Measurements from ENCODE around the gene KSR1. TPM values are rescaled to one million over a fixed set of nuclear protein-coding genes. Genes with fewer than 3 reads are reported as not detected.

Gene KSR1
- total RNA-seq, 8 experiments from 2014 or later, result 11.2 to 34.1 (median 17.6) TPM

- in situ Hi-C loops (cut with MboI; ENCODE audit: low pct_unique_long_range_greater_than_20kb in 2 of 9, low sequenced_read_pairs in 9 of 9, unreplicated experiment in 9 of 9), result loop anchor here in 5 of 9 experiments (25.0 kb wide), 4 partner anchors 93 to 232 kb away; no protein-coding TSS in a partner anchor
- Histone ChIP-seq H3K27ac (no peak overlapping the region), H3K4me1 (replicated peaks in 1 of 2) (peaks cover 0 to 13% of the 10 kb centered on the region in 2 donors), H3K4me3 (no peak overlapping the region)
- ATAC-seq (replicated peaks in 6 of 8), result no peak
- 55 to 100% (median 84%) methylated on average over 1 to 7 of the region's 7 CpGs; no CpG with 5 or more reads in 1 of the 10 experiments for WGBS, 10 experiments
These were observed 13.0 kb downstream of the KSR1 start for GRCh38 chr17:27469256-27469655.

GRCh38 chr17:27471321-27472269 lies 15.3 kb downstream of the KSR1 start:
- in situ Hi-C loops (cut with MboI; ENCODE audit: low pct_unique_long_range_greater_than_20kb in 2 of 9, low sequenced_read_pairs in 9 of 9, unreplicated experiment in 9 of 9), result loop anchor here in 5 of 9 experiments (25.0 kb wide), 4 partner anchors 91 to 234 kb away; no protein-coding TSS in a partner anchor
- Histone ChIP-seq H3K4me1 (replicated peaks in 1 of 2) (peaks cover 3 to 15% of the 10 kb centered on the region in 2 donors), H3K4me3 (no peak overlapping the region), H3K27ac (no peak overlapping the region)
- peak in 6 of 8 experiments; percentile 61 to 90 (median 80) for ATAC-seq (replicated peaks in 6 of 8)
- WGBS, 10 experiments, result 67 to 100% (median 94%) methylated on average over 1 to 7 of the region's 14 CpGs; no CpG with 5 or more reads in 5 of the 10 experiments

GRCh38 chr17:27473190-27473747 lies 17.0 kb downstream of the KSR1 start:
- in situ Hi-C loops (cut with MboI; ENCODE audit: low pct_unique_long_range_greater_than_20kb in 2 of 9, low sequenced_read_pairs in 9 of 9, unreplicated experiment in 9 of 9), result loop anchor here in 5 of 9 experiments (25.0 kb wide), 4 partner anchors 89 to 236 kb away; no protein-coding TSS in a partner anchor
- no peak for ATAC-seq (replicated peaks in 6 of 8)
- no peak overlapping the region for H3K27ac ChIP-seq
- H3K4me1 ChIP-seq (replicated peaks in 1 of 2), result peaks cover 7 to 19% of the 10 kb centered on the region in 2 donors
- 49 to 96% (median 90%) methylated on average over 2 to 6 of the region's 6 CpGs; no CpG with 5 or more reads in 1 of the 10 experiments for WGBS, 10 experiments
- H3K4me3 ChIP-seq, result no peak overlapping the region

- no peak for ATAC-seq (replicated peaks in 6 of 8)
- no peak overlapping the region for H3K4me3 ChIP-seq
- in situ Hi-C loops (cut with MboI; ENCODE audit: low pct_unique_long_range_greater_than_20kb in 2 of 9, low sequenced_read_pairs in 9 of 9, unreplicated experiment in 9 of 9), result loop anchor here in 5 of 9 experiments (25.0 kb wide), 4 partner anchors 88 to 237 kb away; no protein-coding TSS in a partner anchor
- no peak overlapping the region for H3K27ac ChIP-seq
- WGBS, 10 experiments, result 41 to 100% (median 70%) methylated on average over 1 to 8 of the region's 8 CpGs
- peaks cover 7 to 19% of the 10 kb centered on the region in 2 donors for H3K4me1 ChIP-seq (replicated peaks in 1 of 2)
These were observed 17.7 kb downstream of the KSR1 start for GRCh38 chr17:27473748-27474609.

GRCh38 chr17:27475070-27475673 lies 18.9 kb downstream of the KSR1 start:
- in situ Hi-C loops (cut with MboI; ENCODE audit: low pct_unique_long_range_greater_than_20kb in 2 of 9, low sequenced_read_pairs in 9 of 9, unreplicated experiment in 9 of 9), result no loop called here
- Histone ChIP-seq H3K4me3 (no peak overlapping the region), H3K27ac (no peak overlapping the region), H3K4me1 (replicated peaks in 1 of 2) (peaks cover 7 to 19% of the 10 kb centered on the region in 2 donors)
- no peak for ATAC-seq (replicated peaks in 6 of 8)
- 88 to 100% (median 97%) methylated on average over 1 to 6 of the region's 10 CpGs; no CpG with 5 or more reads in 3 of the 10 experiments for WGBS, 10 experiments

- Histone ChIP-seq H3K4me1 (replicated peaks in 1 of 2) (peaks cover 7 to 19% of the 10 kb centered on the region in 2 donors), H3K27ac (no peak overlapping the region), H3K4me3 (no peak overlapping the region)
- in situ Hi-C loops (cut with MboI; ENCODE audit: low pct_unique_long_range_greater_than_20kb in 2 of 9, low sequenced_read_pairs in 9 of 9, unreplicated experiment in 9 of 9), result no loop called here
- peak in 1 of 8 experiments; percentile 47 for ATAC-seq (replicated peaks in 6 of 8)
- 13 to 100% (median 88%) methylated on average over 1 to 6 of the region's 14 CpGs; no CpG with 5 or more reads in 2 of the 10 experiments for WGBS, 10 experiments
These were observed 20.0 kb downstream of the KSR1 start for GRCh38 chr17:27475981-27476895.

GRCh38 chr17:27477050-27477888 lies 21.0 kb downstream of the KSR1 start:
- 0 to 100% (median 82%) methylated on average over 1 to 7 of the region's 9 CpGs; no CpG with 5 or more reads in 2 of the 10 experiments for WGBS, 10 experiments
- ATAC-seq (replicated peaks in 6 of 8), result no peak
- no peak overlapping the region for H3K4me3 ChIP-seq
- peaks cover 7 to 8% of the 10 kb centered on the region in 2 donors for H3K4me1 ChIP-seq (replicated peaks in 1 of 2)
- in situ Hi-C loops (cut with MboI; ENCODE audit: low pct_unique_long_range_greater_than_20kb in 2 of 9, low sequenced_read_pairs in 9 of 9, unreplicated experiment in 9 of 9), result no loop called here
- H3K27ac ChIP-seq, result no peak overlapping the region

GRCh38 chr17:27477971-27478684 lies 21.9 kb downstream of the KSR1 start:
- ATAC-seq (replicated peaks in 6 of 8), result no peak
- in situ Hi-C loops (cut with MboI; ENCODE audit: low pct_unique_long_range_greater_than_20kb in 2 of 9, low sequenced_read_pairs in 9 of 9, unreplicated experiment in 9 of 9), result no loop called here
- 70 to 100% (median 93%) methylated on average over 2 to 9 of the region's 9 CpGs; no CpG with 5 or more reads in 2 of the 10 experiments for WGBS, 10 experiments
- Histone ChIP-seq H3K4me3 (no peak overlapping the region), H3K4me1 (replicated peaks in 1 of 2) (peaks cover 6 to 7% of the 10 kb centered on the region in 2 donors), H3K27ac (no peak overlapping the region)

GRCh38 chr17:27478901-27479538 lies 22.8 kb downstream of the KSR1 start:
- no peak for ATAC-seq (replicated peaks in 6 of 8)
- Histone ChIP-seq H3K4me3 (no peak overlapping the region), H3K27ac (no peak overlapping the region), H3K4me1 (replicated peaks in 1 of 2) (peaks cover 6 to 7% of the 10 kb centered on the region in 2 donors)
- in situ Hi-C loops (cut with MboI; ENCODE audit: low pct_unique_long_range_greater_than_20kb in 2 of 9, low sequenced_read_pairs in 9 of 9, unreplicated experiment in 9 of 9), result no loop called here
- 80 to 100% (median 100%) methylated on average over 1 to 4 of the region's 10 CpGs; no CpG with 5 or more reads in 4 of the 10 experiments for WGBS, 10 experiments

GRCh38 chr17:27479838-27480237 lies 23.6 kb downstream of the KSR1 start:
- WGBS, 10 experiments, result 33 to 71% (median 65%) methylated on average over 1 to 2 of the region's 3 CpGs; no CpG with 5 or more reads in 6 of the 10 experiments
- ATAC-seq (replicated peaks in 6 of 8), result no peak
- Histone ChIP-seq H3K4me3 (no peak overlapping the region), H3K4me1 (replicated peaks in 1 of 2) (peaks cover 6 to 7% of the 10 kb centered on the region in 2 donors), H3K27ac (no peak overlapping the region)
- in situ Hi-C loops (cut with MboI; ENCODE audit: low pct_unique_long_range_greater_than_20kb in 2 of 9, low sequenced_read_pairs in 9 of 9, unreplicated experiment in 9 of 9), result no loop called here
